G401 (cell line): ENCODE data around the gene RAD18. TPM values are rescaled to one million over a fixed set of nuclear protein-coding genes. Genes with fewer than 3 reads are reported as not detected.

Experiments used
- DNase-seq: peaks from one replicate; pipeline ENCODE4 v3.0.0-alpha.2; 2015; ENCODE audit warnings: low spot score
- in situ Hi-C: cut with HindIII; loops from 2 replicates; pipeline ENCODE4 v1.10.0; 2016; ENCODE audit warnings: low sequenced_read_pairs, mixed read lengths
- total RNA-seq: library from RNA; depleted of rRNA; stranded (reverse); fragments of >200 nt; shearing (Covaris generic); gene quantifications from 2 replicates; pipeline ENCODE4 v1.2.3, GENCODE V29; 2014

RAD18 gene
- total RNA-seq, 1 experiment from 2014 or later = 29.5 TPM

- DNase-seq = peak; percentile 57
- in situ Hi-C loops = no loop called here
Observed at GRCh38 chr3:8968375-8968882, 5.2 kb upstream of the RAD18 start.

- DNase-seq = no peak
- in situ Hi-C loops = no loop called here
Observed at GRCh38 chr3:8967553-8967952, 4.3 kb upstream of the RAD18 start.

GRCh38 chr3:8966820-8967348 lies 3.6 kb upstream of the RAD18 start:
- in situ Hi-C loops = no loop called here
- no peak for DNase-seq

- DNase-seq = no peak
- in situ Hi-C loops = no loop called here
Observed at GRCh38 chr3:8966150-8966819, 3.0 kb upstream of the RAD18 start.

GRCh38 chr3:8964436-8965370 lies 1.4 kb upstream of the RAD18 start:
- DNase-seq = no peak
- in situ Hi-C loops = no loop called here

- DNase-seq = no peak
- in situ Hi-C loops = no loop called here
Observed at GRCh38 chr3:8962226-8962861, 928 bp downstream of the RAD18 start.

GRCh38 chr3:8959668-8960067 lies 3.6 kb downstream of the RAD18 start:
- in situ Hi-C loops = no loop called here
- no peak for DNase-seq

- DNase-seq = no peak
- in situ Hi-C loops = no loop called here
Observed at GRCh38 chr3:8954938-8955763, 8.1 kb downstream of the RAD18 start.

- in situ Hi-C loops = no loop called here
- no peak for DNase-seq
Observed at GRCh38 chr3:8953313-8953712, 10.0 kb downstream of the RAD18 start.

- in situ Hi-C loops = no loop called here
- no peak for DNase-seq
Observed at GRCh38 chr3:8952130-8952529, 11.1 kb downstream of the RAD18 start.

GRCh38 chr3:8945890-8946600 lies 17.2 kb downstream of the RAD18 start:
- DNase-seq = no peak
- in situ Hi-C loops = no loop called here

GRCh38 chr3:8942746-8943488 lies 20.4 kb downstream of the RAD18 start:
- no peak for DNase-seq
- in situ Hi-C loops = no loop called here

GRCh38 chr3:8942115-8942514 lies 21.2 kb downstream of the RAD18 start:
- in situ Hi-C loops = no loop called here
- DNase-seq = no peak

GRCh38 chr3:8938021-8938420 lies 25.3 kb downstream of the RAD18 start:
- peak; percentile 8 for DNase-seq
- in situ Hi-C loops = no loop called here

GRCh38 chr3:8937064-8938020 lies 25.9 kb downstream of the RAD18 start:
- DNase-seq = no peak

GRCh38 chr3:8932507-8932906 lies 30.8 kb downstream of the RAD18 start:
- no peak for DNase-seq
- in situ Hi-C loops = no loop called here

More at GRCh38 chr3:8937064-8938020, 25.9 kb downstream of the RAD18 start:
- in situ Hi-C loops = no loop called here
